ENCODE results near the gene F12. TPM values are rescaled to one million over a fixed set of nuclear protein-coding genes. Genes with fewer than 3 reads are reported as not detected.
A peak's percentile ranks its signal among the peaks of the same experiment; 100 is the strongest.
"Not testable (repeated sequence)": the region's sequence is repeated elsewhere in the genome, so short reads cannot be mapped to it uniquely, and the experiment has no call there.

Gene F12
- total RNA-seq, 1 donor from 2014 or later, result 2.2 TPM

GRCh38 chr5:177427211-177427822 lies 18.0 kb upstream of the F12 start:
- Mint-ChIP-seq H3K9me3 (no peaks in the 10 kb centered on the region), H3K4me1 (ENCODE audit: low read depth) (peaks cover 64% of the 10 kb centered on the region), H3K27ac (peak overlapping the region; percentile 90), H3K36me3 (ENCODE audit: low read depth) (peaks cover 25% of the 10 kb centered on the region), H3K27me3 (ENCODE audit: insufficient read depth) (no peaks in the 10 kb centered on the region), H3K4me3 (peak overlapping the region; percentile 95)
- DNase-seq (ENCODE audit: low spot score), result no peak
- intact Hi-C loops (cut with micrococcal nuclease), result loop anchor here (2.0 to 5.0 kb wide), 3 partner anchors 71 to 165 kb away; partner anchors contain the start of genes DDX41, RGS14 and TMED9

GRCh38 chr5:177426566-177427210 lies 17.3 kb upstream of the F12 start, which contains the start of gene GRK6:
Gene GRK6, plus strand, starts transcription at chr5:177426676. Its CDS starts 170 bp downstream, at chr5:177426846.
- Mint-ChIP-seq H3K27ac (peak within 1 kb of the TSS; percentile 94), H3K4me3 (peak within 1 kb of the TSS; percentile 95), H3K9me3 (no peaks in the 10 kb centered on the region), H3K36me3 (ENCODE audit: low read depth) (peaks cover 21% of the 10 kb centered on the region), H3K27me3 (ENCODE audit: insufficient read depth) (no peaks in the 10 kb centered on the region), H3K4me1 (ENCODE audit: low read depth) (peaks cover 58% of the 10 kb centered on the region)
- DNase-seq (ENCODE audit: low spot score), result peak; percentile 67
- intact Hi-C loops (cut with micrococcal nuclease), result loop anchor here (1.0 to 5.0 kb wide), 8 partner anchors 8 to 889 kb away; partner anchors contain the start of genes DDX41, PDLIM7, RGS14 and RNF44

GRCh38 chr5:177425801-177426565 lies 16.6 kb upstream of the F12 start:
- H3K27me3 Mint-ChIP-seq (ENCODE audit: insufficient read depth), result no peaks in the 10 kb centered on the region
- peak overlapping the region; percentile 94 for H3K27ac Mint-ChIP-seq
- H3K9me3 Mint-ChIP-seq, result no peaks in the 10 kb centered on the region
- peaks cover 20% of the 10 kb centered on the region for H3K36me3 Mint-ChIP-seq (ENCODE audit: low read depth)
- H3K4me3 Mint-ChIP-seq, result peak overlapping the region; percentile 86
- intact Hi-C loops (cut with micrococcal nuclease), result loop anchor here (1.0 to 5.0 kb wide), 8 partner anchors 8 to 889 kb away; partner anchors contain the start of genes DDX41, PDLIM7, RGS14 and RNF44
- H3K4me1 Mint-ChIP-seq (ENCODE audit: low read depth), result peaks cover 51% of the 10 kb centered on the region
- peak; percentile 99 for DNase-seq (ENCODE audit: low spot score)

GRCh38 chr5:177425196-177425800 lies 15.9 kb upstream of the F12 start:
- H3K4me3 Mint-ChIP-seq, result peak overlapping the region; percentile 86
- no peaks in the 10 kb centered on the region for H3K9me3 Mint-ChIP-seq
- peaks cover 45% of the 10 kb centered on the region for H3K4me1 Mint-ChIP-seq (ENCODE audit: low read depth)
- peaks cover 15% of the 10 kb centered on the region for H3K36me3 Mint-ChIP-seq (ENCODE audit: low read depth)
- peak overlapping the region; percentile 94 for H3K27ac Mint-ChIP-seq
- intact Hi-C loops (cut with micrococcal nuclease), result loop anchor here (5.0 kb wide), 1 partner anchor 167 kb away; the partner anchor contains the start of gene TMED9
- no peaks in the 10 kb centered on the region for H3K27me3 Mint-ChIP-seq (ENCODE audit: insufficient read depth)
- no peak for DNase-seq (ENCODE audit: low spot score)

- Mint-ChIP-seq H3K9me3 (no peaks in the 10 kb centered on the region), H3K4me3 (no peak overlapping the region), H3K27me3 (ENCODE audit: insufficient read depth) (no peaks in the 10 kb centered on the region), H3K4me1 (ENCODE audit: low read depth) (peaks cover 28% of the 10 kb centered on the region), H3K27ac (no peak overlapping the region), H3K36me3 (ENCODE audit: low read depth) (peaks cover 5% of the 10 kb centered on the region)
- intact Hi-C loops (cut with micrococcal nuclease), result no loop called here
- DNase-seq (ENCODE audit: low spot score), result no peak
Observed at GRCh38 chr5:177423671-177424070, 14.3 kb upstream of the F12 start.

- Mint-ChIP-seq H3K36me3 (ENCODE audit: low read depth) (no peaks in the 10 kb centered on the region), H3K4me1 (ENCODE audit: low read depth) (peaks cover 17% of the 10 kb centered on the region), H3K9me3 (no peaks in the 10 kb centered on the region), H3K27me3 (ENCODE audit: insufficient read depth) (peaks cover 2% of the 10 kb centered on the region), H3K27ac (no peak overlapping the region), H3K4me3 (no peak overlapping the region)
- no peak for DNase-seq (ENCODE audit: low spot score)
- intact Hi-C loops (cut with micrococcal nuclease), result no loop called here
Observed at GRCh38 chr5:177421062-177421798, 11.9 kb upstream of the F12 start.

GRCh38 chr5:177420472-177420871 lies 11.1 kb upstream of the F12 start:
- H3K27me3 Mint-ChIP-seq (ENCODE audit: insufficient read depth); DNase-seq (ENCODE audit: low spot score); H3K4me3 Mint-ChIP-seq; H3K36me3 Mint-ChIP-seq (ENCODE audit: low read depth); H3K9me3 Mint-ChIP-seq; H3K27ac Mint-ChIP-seq; intact Hi-C loops (cut with micrococcal nuclease): not testable (repeated sequence)
- H3K4me1 Mint-ChIP-seq (ENCODE audit: low read depth), result peaks cover 14% of the 10 kb centered on the region

- Mint-ChIP-seq H3K9me3 (no peaks in the 10 kb centered on the region), H3K4me3 (no peak overlapping the region), H3K27me3 (ENCODE audit: insufficient read depth) (peaks cover 2% of the 10 kb centered on the region), H3K4me1 (ENCODE audit: low read depth) (peaks cover 6% of the 10 kb centered on the region), H3K36me3 (ENCODE audit: low read depth) (no peaks in the 10 kb centered on the region), H3K27ac (no peak overlapping the region)
- intact Hi-C loops (cut with micrococcal nuclease), result no loop called here
- no peak for DNase-seq (ENCODE audit: low spot score)
Observed at GRCh38 chr5:177419046-177419445, 9.7 kb upstream of the F12 start.

GRCh38 chr5:177417081-177417480 lies 7.7 kb upstream of the F12 start:
- intact Hi-C loops (cut with micrococcal nuclease); H3K36me3 Mint-ChIP-seq (ENCODE audit: low read depth); H3K4me3 Mint-ChIP-seq; DNase-seq (ENCODE audit: low spot score); H3K27me3 Mint-ChIP-seq (ENCODE audit: insufficient read depth); H3K27ac Mint-ChIP-seq; H3K9me3 Mint-ChIP-seq: not testable (repeated sequence)
- peaks cover 14% of the 10 kb centered on the region for H3K4me1 Mint-ChIP-seq (ENCODE audit: low read depth)

- Mint-ChIP-seq H3K4me3 (no peak overlapping the region), H3K4me1 (ENCODE audit: low read depth) (peaks cover 25% of the 10 kb centered on the region), H3K36me3 (ENCODE audit: low read depth) (no peaks in the 10 kb centered on the region), H3K27me3 (ENCODE audit: insufficient read depth) (peaks cover 2% of the 10 kb centered on the region), H3K27ac (no peak overlapping the region), H3K9me3 (no peaks in the 10 kb centered on the region)
- intact Hi-C loops (cut with micrococcal nuclease), result no loop called here
- DNase-seq (ENCODE audit: low spot score), result no peak
Observed at GRCh38 chr5:177414481-177414880, 5.1 kb upstream of the F12 start.

- H3K27ac Mint-ChIP-seq, result no peak overlapping the region
- no peak for DNase-seq (ENCODE audit: low spot score)
- H3K9me3 Mint-ChIP-seq, result no peaks in the 10 kb centered on the region
- intact Hi-C loops (cut with micrococcal nuclease), result no loop called here
- peaks cover 25% of the 10 kb centered on the region for H3K4me1 Mint-ChIP-seq (ENCODE audit: low read depth)
- no peaks in the 10 kb centered on the region for H3K36me3 Mint-ChIP-seq (ENCODE audit: low read depth)
- H3K27me3 Mint-ChIP-seq (ENCODE audit: insufficient read depth), result peaks cover 2% of the 10 kb centered on the region
- no peak overlapping the region for H3K4me3 Mint-ChIP-seq
Observed at GRCh38 chr5:177412603-177413233, 3.4 kb upstream of the F12 start.

- intact Hi-C loops (cut with micrococcal nuclease), result no loop called here
- Mint-ChIP-seq H3K9me3 (no peaks in the 10 kb centered on the region), H3K27ac (no peak overlapping the region), H3K4me1 (ENCODE audit: low read depth) (peaks cover 25% of the 10 kb centered on the region), H3K4me3 (no peak overlapping the region), H3K27me3 (ENCODE audit: insufficient read depth) (peaks cover 7% of the 10 kb centered on the region), H3K36me3 (ENCODE audit: low read depth) (no peaks in the 10 kb centered on the region)
- DNase-seq (ENCODE audit: low spot score), result no peak
Observed at GRCh38 chr5:177410575-177410974, 1.2 kb upstream of the F12 start.
